SK-N-SH (cell line): ENCODE measurements around the gene SGCA. TPM values are rescaled to one million over a fixed set of nuclear protein-coding genes. Genes with fewer than 3 reads are reported as not detected.

Source experiments
- CTCF ChIA-PET: fragments of 300-600, 350-600 bp; formaldehyde crosslinking; extraction: SDS; loops from one replicate; lab custom pipeline; 2021; lab: Yijun Ruan, JAX
- POLR2A ChIA-PET: fragments of 350-600 bp; sonication (Branson Sonifier 250); formaldehyde crosslinking; extraction: SDS; loops from one replicate; lab custom pipeline; 2020; ENCODE audit warnings: antibody characterized with exemption, inconsistent platforms; lab: Yijun Ruan, JAX
- DNase-seq: peaks from one replicate; pipeline ENCODE4 v3.0.0; 2012
- H2AFZ ChIP-seq: fragments of 200-600 bp; sonication (generic); 2 replicates; pipeline ENCODE4 v1.8.1; 2016; ENCODE audit warnings: antibody characterized with exemption, mild to moderate bottlenecking, low read depth
- H3F3A ChIP-seq: fragments of 200-600 bp; sonication (generic); replicated peaks from 2 replicates; pipeline ENCODE3; 2016; ENCODE audit warnings: antibody characterized with exemption, mild to moderate bottlenecking; ENCODE audit not compliant: insufficient read depth
- H3K27ac ChIP-seq, 2 experiments: fragments of 200-500 bp in 1 of 2; fragments of 200-600 bp in 1 of 2; sonication (Bioruptor generic) in 1 of 2; sonication (generic), shearing (Covaris generic) in 1 of 2; 2 replicates each; pipeline versions ENCODE4 v1.5.1 to v1.6.1; 2014 to 2016; ENCODE audit warnings: low read depth in 2 of 2, inconsistent platforms in 1 of 2, low read length in 1 of 2, mild to moderate bottlenecking in 1 of 2, mixed read lengths in 1 of 2
- H3K27me3 ChIP-seq: fragments of 200-600 bp; sonication (generic), shearing (Covaris generic); 2 replicates; pipeline ENCODE4 v1.6.1; 2016; ENCODE audit warnings: mixed run types; ENCODE audit not compliant: insufficient read depth
- H3K36me3 ChIP-seq, 2 experiments: fragments of 200-500 bp in 1 of 2; fragments of 200-600 bp in 1 of 2; sonication (Bioruptor generic) in 1 of 2; sonication (generic) in 1 of 2; replicated peaks in 1 of 2; 2 replicates each; pipeline versions ENCODE3 to v1.5.1; 2014 to 2016; ENCODE audit warnings: low read length in 1 of 2, mild to moderate bottlenecking in 1 of 2; ENCODE audit not compliant: insufficient read depth in 2 of 2, control insufficient read depth in 1 of 2
- H3K4me1 ChIP-seq, 2 experiments: fragments of 200-500 bp in 1 of 2; fragments of 200-600 bp in 1 of 2; sonication (Bioruptor generic) in 1 of 2; sonication (generic), shearing (Covaris generic) in 1 of 2; 2 replicates each; pipeline versions ENCODE4 v1.5.1 to v1.6.1; 2014 to 2016; ENCODE audit warnings: low read depth in 1 of 2, low read length in 1 of 2, mixed run types in 1 of 2; ENCODE audit not compliant: insufficient read depth in 2 of 2, control insufficient read depth in 1 of 2
- H3K4me2 ChIP-seq: fragments of 200-600 bp; sonication (generic), shearing (Covaris generic); 2 replicates; pipeline ENCODE4 v1.6.1; 2017; ENCODE audit warnings: mixed run types
- H3K4me3 ChIP-seq, 2 experiments: fragments of 200-500 bp in 1 of 2; fragments of 200-600 bp in 1 of 2; sonication (Bioruptor generic) in 1 of 2; sonication (generic), shearing (Covaris generic) in 1 of 2; 2 replicates each; pipeline versions ENCODE4 v1.5.1 to v1.8.1; 2014 to 2016; ENCODE audit warnings: low read depth in 2 of 2, inconsistent platforms in 1 of 2, low read length in 1 of 2, mild to moderate bottlenecking in 1 of 2, mixed read lengths in 1 of 2, moderate library complexity in 1 of 2
- H3K79me2 ChIP-seq: fragments of 200-600 bp; sonication (generic); 2 replicates; pipeline ENCODE4 v1.8.1; 2017; ENCODE audit warnings: mild to moderate bottlenecking; ENCODE audit not compliant: insufficient read depth
- H3K9ac ChIP-seq: fragments of 200-600 bp; sonication (generic); 2 replicates; pipeline ENCODE4 v1.6.1; 2017; ENCODE audit warnings: mixed run types
- H3K9me2 ChIP-seq: fragments of 200-600 bp; sonication (generic); 2 replicates; pipeline ENCODE4 v1.6.1; 2017; ENCODE audit warnings: mixed run types
- H3K9me3 ChIP-seq: fragments of 200-600 bp; sonication (generic); 2 replicates; pipeline ENCODE4 v1.6.1; 2017; ENCODE audit warnings: mixed run types, mild to moderate bottlenecking, moderate library complexity
- H4K20me1 ChIP-seq: fragments of 200-600 bp; sonication (generic); 2 replicates; pipeline ENCODE4 v1.6.1; 2017; ENCODE audit warnings: mild to moderate bottlenecking, mixed run types; ENCODE audit not compliant: insufficient read depth
- EP300 ChIP-seq, 2 experiments: IDR thresholded peaks; 2 replicates each; pipeline versions ENCODE4 v1.4.0 to v1.6.1; 2012; ENCODE audit warnings: borderline replicate concordance in 1 of 2, low read depth in 1 of 2, low read length in 1 of 2
- EZH2phosphoT487 ChIP-seq: fragments of 200-600 bp; sonication (generic); IDR thresholded peaks from 2 replicates; pipeline ENCODE4 v1.6.1; 2017; ENCODE audit warnings: low read depth, mixed run types, mild to moderate bottlenecking, antibody characterized with exemption, moderate library complexity, borderline replicate concordance
- FOXM1 ChIP-seq: IDR thresholded peaks from 2 replicates; pipeline ENCODE4 v1.4.0; 2012; ENCODE audit warnings: low read depth, mild to moderate bottlenecking
- GATA2 ChIP-seq: sonication (generic); formaldehyde crosslinking; IDR thresholded peaks from 2 replicates; pipeline ENCODE4 v1.5.0; 2020; ENCODE audit warnings: mild to moderate bottlenecking, missing genetic modification reagents
- IRF3 ChIP-seq: fragments of 150-350 bp; IDR thresholded peaks from 2 replicates; pipeline ENCODE4 v1.6.1; 2016; ENCODE audit warnings: mild to moderate bottlenecking, low read depth, low read length
- JUND ChIP-seq: IDR thresholded peaks from 2 replicates; pipeline ENCODE4 v1.4.0; 2012
- MAX ChIP-seq: IDR thresholded peaks from 2 replicates; pipeline ENCODE4 v1.4.0; 2012; ENCODE audit warnings: low read depth
- NFIC ChIP-seq: IDR thresholded peaks from 2 replicates; pipeline ENCODE4 v1.4.0; 2012; ENCODE audit warnings: borderline replicate concordance
- NRF1 ChIP-seq: IDR thresholded peaks from 2 replicates; pipeline ENCODE4 v1.6.1; 2012; ENCODE audit warnings: low read depth, mild to moderate bottlenecking, low read length
- POLR2AphosphoS5 ChIP-seq: IDR thresholded peaks from 2 replicates; pipeline ENCODE4 v1.6.1; 2012; ENCODE audit warnings: low read depth, low read length
- RFX5 ChIP-seq: IDR thresholded peaks from 2 replicates; pipeline ENCODE4 v1.6.1; 2012; ENCODE audit warnings: mild to moderate bottlenecking, improper control_type of control experiment, low read length
- SMC3 ChIP-seq: IDR thresholded peaks from 2 replicates; pipeline ENCODE4 v1.6.1; 2012; ENCODE audit warnings: low read depth, low read length, improper control_type of control experiment
- TAF1 ChIP-seq: IDR thresholded peaks from 2 replicates; pipeline ENCODE4 v1.6.1; 2012; ENCODE audit warnings: low read depth, mild to moderate bottlenecking, low read length, moderate library complexity, borderline replicate concordance
- TCF12 ChIP-seq: IDR thresholded peaks from 2 replicates; pipeline ENCODE4 v1.4.0; 2012
- TEAD4 ChIP-seq: IDR thresholded peaks from 2 replicates; pipeline ENCODE4 v1.4.0; 2012; ENCODE audit warnings: mild to moderate bottlenecking, borderline replicate concordance; ENCODE audit not compliant: insufficient read depth
- YY1 ChIP-seq: IDR thresholded peaks from 2 replicates; pipeline ENCODE4 v1.4.0; 2012; ENCODE audit warnings: low read depth, mild to moderate bottlenecking
- ZBTB33 ChIP-seq: IDR thresholded peaks from 2 replicates; pipeline ENCODE4 v1.4.0; 2012; ENCODE audit warnings: low read depth, borderline replicate concordance
- WGBS: methylation state at CpG from one replicate; pipeline ENCODE4 v1.1.6; 2017; ENCODE audit warnings: low lambda C conversion rate; 5-methylcytosine and 5-hydroxymethylcytosine counted together
- polyA plus RNA-seq, 3 experiments: library from polyadenylated mRNA; depleted of rRNA; stranded (reverse); fragments of >200 nt; gene quantifications; 2 replicates each; pipeline ENCODE4 v1.2.3, GENCODE V29; 2012

SGCA gene
- polyA plus RNA-seq, 1 of the 3 experiments (the other 2 are of a cell fraction), result not detected

- TF ChIP-seq YY1 (no peak), JUND (no peak), TEAD4 (no peak)
These were observed 37.1 kb upstream of the SGCA start (continued) for GRCh38 chr17:50128441-50129352.

- Histone ChIP-seq H2AFZ (peak overlapping the region; percentile 52; the same call in 1 of the 2 replicates), H3K4me2 (peak overlapping the region; percentile 99), H4K20me1 (0 out of 2 replicates have a peak, but pooled peaks cover 3% of the 10 kb centered on the region), H3K27me3 (no peaks in the 10 kb centered on the region), H3F3A (peaks cover 22% of the 10 kb centered on the region), H3K79me2 (no peaks in the 10 kb centered on the region), H3K36me3 (peaks cover 0 to under 1% of the 10 kb centered on the region in 2 experiments), H3K4me1 (peaks cover 17 to 23% of the 10 kb centered on the region in 2 experiments; a peak in 3 of 4 replicates), H3K4me3 (peak overlapping the region; percentile 61 to 70), H3K9me2 (no peaks in the 10 kb centered on the region), H3K27ac (peak overlapping the region in 1 of 2 experiments; percentile 39; a peak in 1 of 4 replicates), H3K9ac (peak overlapping the region; percentile 59), H3K9me3 (no peaks in the 10 kb centered on the region)
- TF ChIP-seq TCF12 (no peak), TEAD4 (no peak), TAF1 (no peak), NRF1 (no peak), EP300 (IDR thresholded peaks at IDR 0.05; ENCODE audit: borderline replicate concordance in 1 of 2, low read depth in 1 of 2, low read length in 1 of 2) (no peak), FOXM1 (no peak), RFX5 (no peak), EZH2phosphoT487 (no peak), SMC3 (no peak), POLR2AphosphoS5 (no peak), IRF3 (no peak), GATA2 (CRISPR knock-in tag) (no peak), ZBTB33 (no peak), MAX (no peak), NFIC (no peak)
- 1% methylated on average over 27 of the region's 31 CpGs for WGBS
- CTCF ChIA-PET, result interaction anchor here (0.9 to 11.3 kb wide), 8 partner anchors 11 to 75 kb away, joined by 3 to 116 read pairs (median 14); partner anchors contain the start of genes PDK2 and PPP1R9B
- DNase-seq, result peak; percentile 85
- POLR2A ChIA-PET, result interaction anchor here (0.7 to 2.5 kb wide), 4 partner anchors 10 to 35 kb away, joined by 3 to 13 read pairs (median 7); partner anchors contain the start of gene PDK2
These were observed 36.5 kb upstream of the SGCA start for GRCh38 chr17:50129353-50129727.
